Tibial artery (tissue), 4 donors: ENCODE data around the gene TAS2R60.
"Not testable (repeated sequence)": the region's sequence is repeated elsewhere in the genome, so short reads cannot be mapped to it uniquely, and the experiment has no call there.

Experiments
- DNase-seq, 2 donors: peaks; one replicate each; pipeline ENCODE4 v3.0.0-alpha.2; 2019
- H3K27ac ChIP-seq, 2 donors: fragments of 200-600 bp; sonication (generic) in 1 of 2; 1 replicate in 1 of 2; 2 replicates in 1 of 2; pipeline ENCODE4 v1.5.1; 2018 to 2019; ENCODE audit warnings: mild to moderate bottlenecking in 1 of 2
- H3K27me3 ChIP-seq, 2 donors: fragments of 200-600 bp; sonication (generic) in 1 of 2; one replicate each; pipeline versions ENCODE4 v1.5.1 to v1.6.0; 2016 to 2019
- H3K36me3 ChIP-seq, 3 donors: fragments of 200-600 bp; sonication (generic) in 2 of 3; one replicate each; pipeline ENCODE4 v1.5.1; 2016 to 2019; ENCODE audit warnings: mild to moderate bottlenecking in 2 of 3
- H3K4me1 ChIP-seq, 4 donors: fragments of 200-600 bp; sonication (generic) in 2 of 4; 1 replicate in 3 of 4; 2 replicates in 1 of 4; pipeline ENCODE4 v1.5.1; 2016 to 2019
- H3K4me3 ChIP-seq, 2 donors: fragments of 200-600 bp; sonication (generic) in 1 of 2; 1 replicate in 1 of 2; 2 replicates in 1 of 2; pipeline ENCODE4 v1.5.1; 2018 to 2019; ENCODE audit warnings: mild to moderate bottlenecking in 2 of 2
- H3K9me3 ChIP-seq, 3 donors: fragments of 200-600 bp; sonication (generic) in 1 of 3; one replicate each; pipeline ENCODE4 v1.5.1; 2016 to 2019
- intact Hi-C: fragments of 100-400 bp; cut with DNase I; formaldehyde crosslinking; loops from one replicate; pipeline ENCODE4 v1.15.0; 2023; ENCODE audit warnings: low total_unique reads
- TF ChIP-seq, protein P1 (sequence below), 2 experiments: fragments of 200-600 bp in 1 of 2; fragments of 450-650 bp in 1 of 2; IDR thresholded peaks; one replicate each; pipeline ENCODE4 v1.5.1; 2017 to 2019; ENCODE audit warnings: antibody characterized with exemption in 2 of 2, mild to moderate bottlenecking in 1 of 2, moderate library complexity in 1 of 2

Gene TAS2R60

DNA sequence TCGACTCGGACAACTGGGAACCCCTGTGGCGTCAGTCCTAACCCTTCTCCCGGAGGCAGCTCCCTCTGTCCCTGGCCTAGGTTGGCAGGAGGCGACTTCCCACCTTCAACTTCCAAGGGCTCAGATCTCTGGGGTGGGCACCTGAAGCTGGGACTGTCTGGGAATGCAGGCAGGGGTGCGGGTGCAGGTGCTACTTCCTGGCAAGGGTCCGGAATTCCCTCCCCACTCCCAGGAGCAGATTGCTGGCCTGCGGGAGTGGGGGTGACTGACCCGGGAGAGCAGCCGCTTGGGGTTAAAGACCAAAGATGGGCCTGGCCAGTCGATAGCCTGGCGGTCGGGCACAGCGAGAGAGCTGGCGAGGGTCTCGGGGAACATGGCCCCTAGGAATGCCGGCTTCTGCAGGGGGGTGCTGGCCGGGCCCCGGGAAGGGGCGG is 35.0 kb upstream of the TAS2R60 start:
- no peak for DNase-seq
- H3K27me3 ChIP-seq: no peaks in the 10 kb centered on the region
- peak overlapping the region in 1 of 2 donors; percentile 9 for H3K4me3 ChIP-seq
- no peak overlapping the region for H3K27ac ChIP-seq
- TF ChIP-seq, protein P1, sequence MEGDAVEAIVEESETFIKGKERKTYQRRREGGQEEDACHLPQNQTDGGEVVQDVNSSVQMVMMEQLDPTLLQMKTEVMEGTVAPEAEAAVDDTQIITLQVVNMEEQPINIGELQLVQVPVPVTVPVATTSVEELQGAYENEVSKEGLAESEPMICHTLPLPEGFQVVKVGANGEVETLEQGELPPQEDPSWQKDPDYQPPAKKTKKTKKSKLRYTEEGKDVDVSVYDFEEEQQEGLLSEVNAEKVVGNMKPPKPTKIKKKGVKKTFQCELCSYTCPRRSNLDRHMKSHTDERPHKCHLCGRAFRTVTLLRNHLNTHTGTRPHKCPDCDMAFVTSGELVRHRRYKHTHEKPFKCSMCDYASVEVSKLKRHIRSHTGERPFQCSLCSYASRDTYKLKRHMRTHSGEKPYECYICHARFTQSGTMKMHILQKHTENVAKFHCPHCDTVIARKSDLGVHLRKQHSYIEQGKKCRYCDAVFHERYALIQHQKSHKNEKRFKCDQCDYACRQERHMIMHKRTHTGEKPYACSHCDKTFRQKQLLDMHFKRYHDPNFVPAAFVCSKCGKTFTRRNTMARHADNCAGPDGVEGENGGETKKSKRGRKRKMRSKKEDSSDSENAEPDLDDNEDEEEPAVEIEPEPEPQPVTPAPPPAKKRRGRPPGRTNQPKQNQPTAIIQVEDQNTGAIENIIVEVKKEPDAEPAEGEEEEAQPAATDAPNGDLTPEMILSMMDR (IDR thresholded peaks at IDR 0.05): no peak
- intact Hi-C loops: no loop called here
- H3K36me3 ChIP-seq: no peaks in the 10 kb centered on the region
- peaks cover 0 to 37% (median 18%) of the 10 kb centered on the region in 4 donors for H3K4me1 ChIP-seq
- H3K9me3 ChIP-seq: no peaks in the 10 kb centered on the region

DNA sequence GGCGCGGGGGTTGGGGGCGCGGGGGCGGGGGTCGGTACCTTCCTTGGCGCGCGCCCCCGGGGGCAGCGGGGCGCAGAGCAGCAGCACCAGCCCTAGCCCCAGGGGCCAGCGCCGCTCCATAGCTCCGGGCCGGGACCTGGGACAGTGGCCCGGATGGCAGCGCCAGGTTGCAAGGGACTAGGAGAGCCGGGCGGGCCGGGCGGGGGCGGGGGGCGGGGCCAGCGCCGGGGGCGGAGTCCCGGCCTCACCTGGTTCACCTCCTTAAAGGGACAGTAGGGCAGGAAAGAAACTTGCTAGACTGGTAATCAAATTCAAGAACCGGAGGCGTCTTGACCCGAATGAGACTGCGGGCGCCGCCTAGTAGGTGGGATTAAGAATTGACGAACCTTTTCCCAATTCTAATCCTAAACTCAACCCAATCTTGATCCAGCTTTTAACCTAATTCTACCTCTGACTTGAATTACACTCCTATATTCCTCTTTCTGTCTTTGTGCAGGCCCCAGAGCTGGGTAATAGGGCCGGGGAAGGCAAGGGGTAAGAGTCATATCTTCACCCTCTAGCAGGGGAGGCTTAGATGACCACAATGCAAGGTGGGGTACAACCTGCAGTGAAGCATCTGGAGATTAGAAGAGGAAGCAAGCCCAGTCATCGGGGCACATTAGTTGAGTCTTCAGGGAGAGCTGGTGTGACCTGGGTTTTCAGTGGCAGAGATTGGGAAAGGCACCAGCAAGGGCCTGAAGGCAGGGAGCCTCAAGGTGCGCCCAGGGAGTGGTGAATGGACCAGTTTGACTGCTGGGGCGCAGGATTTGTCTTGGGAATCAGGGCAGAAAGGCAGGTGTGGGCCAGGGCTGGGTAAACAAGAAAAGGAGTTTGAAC is 34.3 kb upstream of the TAS2R60 start, which contains the start of gene EPHA1:
Gene EPHA1, minus strand, starts transcription at position 171 of the 876 bp plus-strand sequence. Its CDS starts 51 bp downstream, at position 120.
- peaks cover 0 to 37% (median 18%) of the 10 kb centered on the region in 4 donors for H3K4me1 ChIP-seq

DNA sequence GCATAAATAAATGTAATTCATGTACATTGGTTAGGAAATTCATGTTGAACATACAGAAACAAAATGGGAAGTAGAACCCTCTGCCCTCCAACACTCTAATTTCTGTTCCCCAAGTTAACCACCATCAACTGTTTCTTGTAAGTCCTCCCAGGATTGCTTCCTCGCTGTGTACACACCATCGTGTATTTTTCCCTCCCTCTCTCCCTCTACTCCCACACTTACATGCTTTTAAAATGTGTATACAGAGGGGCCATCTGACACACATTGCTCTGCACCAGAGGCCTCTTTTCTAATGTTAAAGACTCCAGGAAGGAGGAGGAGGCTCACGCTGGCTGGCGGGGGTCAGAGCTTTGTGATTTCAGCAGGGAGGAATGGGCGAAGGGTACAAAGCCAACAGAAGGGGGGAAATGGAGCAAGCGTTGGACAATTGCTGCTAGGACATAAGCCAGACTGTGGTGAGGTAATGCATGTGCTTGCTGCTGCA is 32.7 kb upstream of the TAS2R60 start:
- no peak for DNase-seq
- H3K4me1 ChIP-seq: peaks cover 0 to 37% (median 18%) of the 10 kb centered on the region in 4 donors
- intact Hi-C loops: loop anchor here (10.0 kb wide), 1 partner anchor 46 kb away; the partner anchor contains the start of gene FAM131B
- no peaks in the 10 kb centered on the region for H3K27me3 ChIP-seq
- no peaks in the 10 kb centered on the region for H3K36me3 ChIP-seq
- H3K9me3 ChIP-seq: no peaks in the 10 kb centered on the region
- TF ChIP-seq, protein P1 (IDR thresholded peaks at IDR 0.05): no peak
- no peak overlapping the region for H3K27ac ChIP-seq
- no peak overlapping the region for H3K4me3 ChIP-seq

More for the DNA sequence above, 34.3 kb upstream of the TAS2R60 start, which contains the start of gene EPHA1:
- H3K36me3 ChIP-seq: no peaks in the 10 kb centered on the region
- peak within 1 kb of the TSS in 1 of 2 donors; percentile 9 for H3K4me3 ChIP-seq
- H3K9me3 ChIP-seq: no peaks in the 10 kb centered on the region
- intact Hi-C loops: no loop called here
- no peaks in the 10 kb centered on the region for H3K27me3 ChIP-seq
- H3K27ac ChIP-seq: no peak within 1 kb of the TSS
- DNase-seq: no peak
- TF ChIP-seq, protein P1 (IDR thresholded peaks at IDR 0.05): peak in 1 of 2 experiments; percentile 27

DNA sequence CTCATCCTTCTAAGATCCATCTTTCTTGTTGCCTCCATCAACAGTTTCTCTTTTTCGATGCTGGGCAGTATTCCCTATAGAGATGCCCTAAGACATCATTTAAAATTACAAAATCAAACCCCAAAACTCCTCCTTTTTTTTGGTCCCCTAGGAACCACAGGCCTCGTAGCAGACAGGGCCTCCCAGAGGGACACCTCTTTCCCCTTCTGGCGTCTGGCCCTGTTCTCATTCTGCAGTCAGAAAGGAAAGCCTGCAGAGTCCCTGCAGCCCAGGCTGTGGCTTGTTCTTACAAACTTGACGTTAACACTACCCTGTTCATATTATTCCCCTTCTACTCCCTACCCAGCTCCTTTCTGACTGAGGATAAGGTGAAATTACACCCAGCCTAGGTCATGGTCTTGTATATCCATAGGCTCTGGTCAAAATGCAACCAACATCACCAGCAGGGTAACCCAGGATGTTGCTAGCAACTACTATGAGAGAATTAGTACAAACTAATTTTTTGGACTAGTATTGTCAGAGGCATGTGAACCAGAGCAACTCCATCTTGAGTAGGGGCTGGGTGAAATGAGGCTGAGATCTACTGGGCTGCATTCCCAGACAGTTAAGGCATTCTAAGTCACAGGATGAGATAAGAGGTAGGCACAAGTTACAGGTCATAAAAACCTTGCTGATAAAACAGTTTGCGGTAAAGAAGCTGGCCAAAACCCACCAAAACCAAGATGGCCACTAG is 31.1 kb upstream of the TAS2R60 start:
- H3K27ac ChIP-seq: no peak overlapping the region
- intact Hi-C loops: loop anchor here (10.0 kb wide), 1 partner anchor 47 kb away; the partner anchor contains the start of gene FAM131B

DNA sequence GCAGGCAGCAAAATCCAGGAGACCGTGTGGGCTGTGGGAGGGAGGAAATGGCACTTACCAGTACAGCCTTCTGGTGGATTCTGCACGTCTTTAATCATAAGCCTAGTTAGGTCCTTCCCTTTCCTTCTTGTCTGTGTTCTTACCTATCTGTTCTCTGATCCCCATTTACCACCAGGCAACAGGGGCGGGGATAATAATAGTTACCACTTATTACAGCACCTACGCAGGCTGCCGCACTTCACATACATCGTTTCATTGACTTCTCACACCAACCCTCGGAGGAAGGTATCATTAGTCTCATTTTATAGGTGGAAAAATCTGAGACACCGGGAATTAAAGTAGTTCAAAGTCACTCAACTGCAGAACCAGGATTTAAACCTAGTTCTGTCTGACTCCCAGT is 30.1 kb upstream of the TAS2R60 start:
- Histone ChIP-seq H3K36me3 (no peaks in the 10 kb centered on the region), H3K27ac (no peak overlapping the region), H3K27me3 (no peaks in the 10 kb centered on the region), H3K9me3 (no peaks in the 10 kb centered on the region), H3K4me3 (no peak overlapping the region), H3K4me1 (peaks cover 0 to 37% (median 18%) of the 10 kb centered on the region in 4 donors)
- TF ChIP-seq, protein P1 (IDR thresholded peaks at IDR 0.05): no peak
- DNase-seq: no peak
- intact Hi-C loops: loop anchor here (10.0 kb wide), 1 partner anchor 48 kb away; the partner anchor contains the start of gene FAM131B

More for the DNA sequence above, 31.1 kb upstream of the TAS2R60 start:
- no peak for DNase-seq
- H3K9me3 ChIP-seq: no peaks in the 10 kb centered on the region
- H3K36me3 ChIP-seq: no peaks in the 10 kb centered on the region
- no peaks in the 10 kb centered on the region for H3K27me3 ChIP-seq
- TF ChIP-seq, protein P1 (IDR thresholded peaks at IDR 0.05): no peak
- no peak overlapping the region for H3K4me3 ChIP-seq
- peaks cover 0 to 37% (median 18%) of the 10 kb centered on the region in 4 donors for H3K4me1 ChIP-seq

DNA sequence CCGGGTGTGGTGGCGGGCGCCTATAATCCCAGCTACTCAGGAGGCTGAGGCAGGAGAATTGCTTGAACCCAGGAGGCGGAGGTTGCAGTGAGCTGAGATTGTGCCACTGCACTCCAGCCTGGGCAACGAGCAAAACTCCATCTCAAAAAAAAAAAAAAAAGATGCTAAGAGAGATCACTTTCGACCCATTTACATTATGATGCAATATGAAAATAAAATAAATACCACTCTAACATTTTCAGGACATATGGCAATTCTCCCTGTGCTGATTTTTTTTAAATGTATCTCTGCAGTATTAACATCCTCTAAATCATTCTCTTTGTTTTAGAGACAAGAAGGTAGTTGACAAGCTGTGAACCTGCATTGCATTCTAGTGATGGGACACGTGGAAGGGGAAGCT is 28.0 kb upstream of the TAS2R60 start:
- DNase-seq, H3K27ac ChIP-seq, H3K4me3 ChIP-seq, H3K27me3 ChIP-seq, H3K36me3 ChIP-seq, H3K9me3 ChIP-seq: not testable (repeated sequence)
- H3K4me1 ChIP-seq: peaks cover 0 to 20% (median 5%) of the 10 kb centered on the region in 4 donors
- intact Hi-C loops: loop anchor here (5.0 to 10.0 kb wide), 3 partner anchors 33 to 173 kb away; partner anchors contain the start of genes FAM131B and ZYX
